MM.1S (cell line): ENCODE data around the gene UTS2B.

Experiments used
- DNase-seq: peaks from one replicate; pipeline ENCODE4 v3.0.0-alpha.2; 2015
- H2AFZ ChIP-seq: fragments of 300-600 bp; sonication (generic); 2 replicates; pipeline ENCODE4 v1.6.0; 2016; ENCODE audit warnings: antibody characterized with exemption, low read length
- H3F3A ChIP-seq: fragments of 300-600 bp; sonication (generic); 2 replicates; pipeline ENCODE4 v1.6.1; 2016; ENCODE audit warnings: mild to moderate bottlenecking, antibody characterized with exemption, low read length, moderate library complexity, mixed read lengths; ENCODE audit not compliant: insufficient read depth
- H3K27ac ChIP-seq: fragments of 300-600 bp; sonication (generic); 2 replicates; pipeline ENCODE4 v1.5.1; 2016; ENCODE audit warnings: mild to moderate bottlenecking, low read length
- H3K27me3 ChIP-seq: fragments of 300-600 bp; sonication (generic); replicated peaks from 2 replicates; pipeline ENCODE4 v1.6.0; 2016; ENCODE audit warnings: low read length; ENCODE audit not compliant: insufficient read depth
- H3K36me3 ChIP-seq: fragments of 300-600 bp; sonication (generic); replicated peaks from 2 replicates; pipeline ENCODE4 v1.6.1; 2016; ENCODE audit warnings: mild to moderate bottlenecking, low read length, mixed read lengths; ENCODE audit not compliant: insufficient read depth
- H3K4me1 ChIP-seq: fragments of 300-600 bp; sonication (generic); 2 replicates; pipeline ENCODE4 v1.6.1; 2016; ENCODE audit warnings: low read length, mixed read lengths
- H3K4me2 ChIP-seq: fragments of 300-600 bp; sonication (generic); 2 replicates; pipeline ENCODE4 v1.6.0; 2016; ENCODE audit warnings: low read depth, low read length
- H3K4me3 ChIP-seq: fragments of 300-600 bp; sonication (generic); 2 replicates; pipeline ENCODE4 v1.5.1; 2016; ENCODE audit warnings: low read length, mixed read lengths
- H3K79me2 ChIP-seq: fragments of 300-600 bp; sonication (generic); 2 replicates; pipeline ENCODE4 v1.6.1; 2016; ENCODE audit warnings: mixed run types, low read length, mixed read lengths
- H3K9ac ChIP-seq: fragments of 300-600 bp; sonication (generic); 2 replicates; pipeline ENCODE4 v1.6.1; 2016; ENCODE audit warnings: low read length, mixed read lengths
- H3K9me2 ChIP-seq: fragments of 300-600 bp; sonication (generic); replicated peaks from 2 replicates; pipeline ENCODE4 v1.6.1; 2016; ENCODE audit warnings: mild to moderate bottlenecking, low read length, mixed read lengths; ENCODE audit not compliant: insufficient read depth
- H3K9me3 ChIP-seq: fragments of 300-600 bp; sonication (generic); replicated peaks from 2 replicates; pipeline ENCODE4 v1.6.1; 2016; ENCODE audit warnings: mild to moderate bottlenecking, low read length, mixed read lengths; ENCODE audit not compliant: insufficient read depth
- H4K20me1 ChIP-seq: fragments of 300-600 bp; sonication (generic); 2 replicates; pipeline ENCODE4 v1.6.1; 2016; ENCODE audit warnings: mild to moderate bottlenecking, low read length, moderate library complexity, mixed read lengths; ENCODE audit not compliant: insufficient read depth
- CTCF ChIP-seq: fragments of 300-600 bp; sonication (generic); IDR thresholded peaks from 2 replicates; pipeline ENCODE4 v1.5.1; 2016; ENCODE audit warnings: antibody characterized with exemption, low read length, mixed read lengths
- EZH2 ChIP-seq: fragments of 300-600 bp; sonication (generic); optimal IDR thresholded peaks from 2 replicates; pipeline ENCODE3; 2017; ENCODE audit warnings: low read depth, mild to moderate bottlenecking, antibody characterized with exemption, low read length, mixed read lengths
- EZH2phosphoT487 ChIP-seq: fragments of 300-600 bp; sonication (generic); IDR thresholded peaks from 2 replicates; pipeline ENCODE4 v1.6.1; 2018; ENCODE audit warnings: antibody characterized with exemption, low read length

Gene UTS2B

GRCh38 chr3:191314109-191314728 is 16.1 kb downstream of the UTS2B start:
- Histone ChIP-seq H3K4me1 (no peaks in the 10 kb centered on the region), H2AFZ (no peak overlapping the region), H3K27ac (no peak overlapping the region), H3K9me3 (no peaks in the 10 kb centered on the region), H3K79me2 (no peaks in the 10 kb centered on the region), H4K20me1 (no peaks in the 10 kb centered on the region), H3K27me3 (no peaks in the 10 kb centered on the region), H3F3A (no peaks in the 10 kb centered on the region), H3K36me3 (no peaks in the 10 kb centered on the region), H3K9me2 (no peaks in the 10 kb centered on the region), H3K4me2 (no peak overlapping the region), H3K4me3 (no peak overlapping the region), H3K9ac (no peak overlapping the region)
- no peak for DNase-seq
- no peak for TF ChIP-seq EZH2phosphoT487
- TF ChIP-seq EZH2 = no peak
- no peak for TF ChIP-seq CTCF

- no peaks in the 10 kb centered on the region for H3K4me1 ChIP-seq
- H3K79me2 ChIP-seq = no peaks in the 10 kb centered on the region
- H3K36me3 ChIP-seq = no peaks in the 10 kb centered on the region
- no peak for TF ChIP-seq EZH2
- TF ChIP-seq CTCF = no peak
- no peak for TF ChIP-seq EZH2phosphoT487
- H3K9me2 ChIP-seq = no peaks in the 10 kb centered on the region
- no peak overlapping the region for H3K4me2 ChIP-seq
- H3K9me3 ChIP-seq = no peaks in the 10 kb centered on the region
- H2AFZ ChIP-seq = no peak overlapping the region
- H3K27ac ChIP-seq = no peak overlapping the region
- DNase-seq = no peak
- H3K4me3 ChIP-seq = no peak overlapping the region
- no peak overlapping the region for H3K9ac ChIP-seq
- no peaks in the 10 kb centered on the region for H4K20me1 ChIP-seq
- no peaks in the 10 kb centered on the region for H3F3A ChIP-seq
- H3K27me3 ChIP-seq = no peaks in the 10 kb centered on the region
These were observed 17.0 kb downstream of the UTS2B start for GRCh38 chr3:191313296-191313695.

- no peaks in the 10 kb centered on the region for H4K20me1 ChIP-seq
- H3K9me2 ChIP-seq = no peaks in the 10 kb centered on the region
- no peaks in the 10 kb centered on the region for H3K36me3 ChIP-seq
- no peak overlapping the region for H3K27ac ChIP-seq
- H3K79me2 ChIP-seq = no peaks in the 10 kb centered on the region
- no peak for DNase-seq
- H3K4me3 ChIP-seq = no peak overlapping the region
- no peak for TF ChIP-seq EZH2phosphoT487
- no peak for TF ChIP-seq CTCF
- TF ChIP-seq EZH2 = no peak
- no peaks in the 10 kb centered on the region for H3K9me3 ChIP-seq
- no peaks in the 10 kb centered on the region for H3K4me1 ChIP-seq
- no peak overlapping the region for H3K4me2 ChIP-seq
- H3K27me3 ChIP-seq = no peaks in the 10 kb centered on the region
- H3K9ac ChIP-seq = no peak overlapping the region
- no peaks in the 10 kb centered on the region for H3F3A ChIP-seq
- no peak overlapping the region for H2AFZ ChIP-seq
These were observed 23.0 kb downstream of the UTS2B start for GRCh38 chr3:191307341-191307740.
